Peyer's patch (tissue), 4 donors: ENCODE measurements around the gene PTGS1. TPM values are rescaled to one million over a fixed set of nuclear protein-coding genes. Genes with fewer than 3 reads are reported as not detected.
"Not testable (repeated sequence)": the region's sequence is repeated elsewhere in the genome, so short reads cannot be mapped to it uniquely, and the experiment has no call there.

ENCODE experiments used
- DNase-seq, 3 donors: peaks; one replicate each; pipeline ENCODE4 v3.0.0-alpha.2; 2017 to 2019
- H3K27ac ChIP-seq, 4 donors: fragments of 200-600 bp; sonication (generic); one replicate each; pipeline ENCODE4 v1.5.1; 2016 to 2019
- H3K27me3 ChIP-seq, 2 donors: fragments of 200-600 bp; sonication (generic); one replicate each; pipeline ENCODE4 v1.5.1; 2019
- H3K36me3 ChIP-seq, 3 donors: fragments of 200-600 bp; sonication (generic); one replicate each; pipeline ENCODE4 v1.5.1; 2016 to 2019
- H3K4me1 ChIP-seq, 4 donors: fragments of 200-600 bp; sonication (generic); one replicate each; pipeline ENCODE4 v1.5.1; 2016 to 2019
- H3K4me3 ChIP-seq, 4 donors: fragments of 200-600 bp; sonication (generic); 1 replicate in 3 of 4; 2 replicates in 1 of 4; pipeline ENCODE4 v1.5.1; 2016 to 2019; ENCODE audit warnings: mild to moderate bottlenecking in 1 of 4
- H3K9me3 ChIP-seq, 4 donors: fragments of 200-600 bp; sonication (generic); one replicate each; pipeline ENCODE4 v1.5.1; 2016 to 2019; ENCODE audit warnings: mild to moderate bottlenecking in 1 of 4
- POLR2A ChIP-seq, 2 donors: fragments of 450-650 bp; IDR thresholded peaks; one replicate each; pipeline ENCODE4 v1.5.1; 2017; ENCODE audit warnings: antibody characterized with exemption in 2 of 2, mild to moderate bottlenecking in 2 of 2, moderate library complexity in 2 of 2
- total RNA-seq, 4 donors: library from RNA; depleted of rRNA; stranded (reverse); fragments of >200 nt; gene quantifications; one replicate each; pipeline ENCODE4 v1.1.0, GENCODE V29; 2016
- TF ChIP-seq, protein P1 (sequence below), 6 experiments: fragments of 450-650 bp in 4 of 6; fragments of 200-600 bp in 2 of 6; sonication (generic) in 1 of 6; IDR thresholded peaks; one replicate each; pipeline ENCODE4 v1.5.1; 2017 to 2019; ENCODE audit warnings: antibody characterized with exemption in 6 of 6, mild to moderate bottlenecking in 3 of 6, moderate library complexity in 1 of 6

Gene PTGS1
- total RNA-seq, 4 donors from 2014 or later, result 6.4 to 17.3 (median 13.8) TPM

DNA sequence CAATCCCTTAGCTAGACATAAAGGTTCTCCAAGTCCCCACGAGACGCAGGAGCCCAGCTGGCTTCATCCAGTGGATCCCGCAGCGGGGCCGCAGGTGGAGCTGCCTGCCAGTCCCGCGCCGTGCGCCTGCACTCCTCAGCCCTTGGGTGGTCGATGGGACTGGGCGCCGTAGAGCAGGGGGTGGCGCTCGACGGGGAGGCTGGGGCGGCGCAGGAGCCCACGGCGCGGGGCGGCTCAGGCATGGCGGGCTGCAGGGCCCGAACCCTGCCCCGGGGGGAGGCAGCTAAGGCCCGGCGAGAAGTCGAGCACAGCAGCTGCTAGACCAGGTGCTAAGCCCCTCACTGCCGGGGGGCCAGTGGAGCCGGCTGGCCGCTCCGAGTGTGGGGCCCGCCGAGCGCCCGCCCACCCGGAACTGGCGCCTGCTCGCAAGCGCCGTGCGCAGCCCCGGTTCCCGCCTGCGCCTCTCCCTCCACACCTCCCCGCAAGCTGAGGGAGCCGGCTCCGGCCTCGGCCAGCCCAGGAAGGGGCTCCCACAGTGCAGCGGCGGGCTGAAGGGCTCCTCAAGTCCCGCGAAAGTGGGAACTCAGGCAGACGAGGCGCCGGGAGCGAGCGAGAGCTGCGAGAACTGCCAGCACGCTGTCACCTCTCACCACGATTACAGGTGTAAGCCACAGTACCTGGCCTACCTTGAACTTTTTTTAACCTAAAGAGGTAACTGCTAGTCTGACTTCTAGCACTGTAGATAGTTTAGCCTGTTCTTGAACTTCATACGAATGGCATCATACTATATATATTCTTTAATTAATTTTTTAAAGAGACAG, 35.5 kb downstream of the PTGS1 start:
- Histone ChIP-seq H3K4me1 (no peaks in the 10 kb centered on the region), H3K4me3 (peak overlapping the region in 1 of 4 donors; percentile 55), H3K27ac (peak overlapping the region in 1 of 4 donors; percentile 48), H3K36me3 (no peaks in the 10 kb centered on the region), H3K9me3 (no peaks in the 10 kb centered on the region), H3K27me3 (no peaks in the 10 kb centered on the region)
- no peak for TF ChIP-seq POLR2A (IDR thresholded peaks at IDR 0.05)
- TF ChIP-seq, protein P1, sequence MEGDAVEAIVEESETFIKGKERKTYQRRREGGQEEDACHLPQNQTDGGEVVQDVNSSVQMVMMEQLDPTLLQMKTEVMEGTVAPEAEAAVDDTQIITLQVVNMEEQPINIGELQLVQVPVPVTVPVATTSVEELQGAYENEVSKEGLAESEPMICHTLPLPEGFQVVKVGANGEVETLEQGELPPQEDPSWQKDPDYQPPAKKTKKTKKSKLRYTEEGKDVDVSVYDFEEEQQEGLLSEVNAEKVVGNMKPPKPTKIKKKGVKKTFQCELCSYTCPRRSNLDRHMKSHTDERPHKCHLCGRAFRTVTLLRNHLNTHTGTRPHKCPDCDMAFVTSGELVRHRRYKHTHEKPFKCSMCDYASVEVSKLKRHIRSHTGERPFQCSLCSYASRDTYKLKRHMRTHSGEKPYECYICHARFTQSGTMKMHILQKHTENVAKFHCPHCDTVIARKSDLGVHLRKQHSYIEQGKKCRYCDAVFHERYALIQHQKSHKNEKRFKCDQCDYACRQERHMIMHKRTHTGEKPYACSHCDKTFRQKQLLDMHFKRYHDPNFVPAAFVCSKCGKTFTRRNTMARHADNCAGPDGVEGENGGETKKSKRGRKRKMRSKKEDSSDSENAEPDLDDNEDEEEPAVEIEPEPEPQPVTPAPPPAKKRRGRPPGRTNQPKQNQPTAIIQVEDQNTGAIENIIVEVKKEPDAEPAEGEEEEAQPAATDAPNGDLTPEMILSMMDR (IDR thresholded peaks at IDR 0.05), result no peak
- DNase-seq, result no peak

DNA sequence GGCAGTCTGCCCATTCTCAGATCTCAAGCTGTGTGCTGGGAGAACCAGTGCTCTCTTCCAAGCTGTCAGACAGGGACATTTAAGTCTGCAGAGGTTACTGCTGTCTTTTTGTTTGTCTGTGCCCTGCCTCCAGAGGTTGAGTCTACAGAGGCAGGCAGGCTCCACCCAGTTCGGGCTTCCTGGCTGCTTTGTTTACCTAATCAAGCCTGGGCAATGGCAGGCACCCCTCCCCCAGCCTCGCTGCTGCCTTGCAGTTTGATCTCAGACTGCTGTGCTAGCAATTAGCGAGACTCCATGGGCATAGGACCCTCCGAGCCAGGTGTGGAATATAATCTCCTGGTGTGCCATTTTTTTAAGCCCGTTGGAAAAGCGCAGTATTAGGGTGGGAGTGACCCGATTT, 43.3 kb downstream of the PTGS1 start:
- not testable (repeated sequence) for DNase-seq, H3K36me3 ChIP-seq, H3K9me3 ChIP-seq, H3K27me3 ChIP-seq, H3K4me1 ChIP-seq, H3K27ac ChIP-seq, H3K4me3 ChIP-seq

- no peak for TF ChIP-seq POLR2A (IDR thresholded peaks at IDR 0.05)
- TF ChIP-seq, protein P1 (IDR thresholded peaks at IDR 0.05), result no peak
- Histone ChIP-seq H3K27ac (no peak overlapping the region), H3K27me3 (no peaks in the 10 kb centered on the region), H3K36me3 (no peaks in the 10 kb centered on the region), H3K4me1 (no peaks in the 10 kb centered on the region), H3K9me3 (peaks cover 0 to 8% (median 3%) of the 10 kb centered on the region in 4 donors), H3K4me3 (no peak overlapping the region)
- no peak for DNase-seq
Measured at GRCh38 chr9:122418016-122418415, 47.2 kb downstream of the PTGS1 start.

DNA sequence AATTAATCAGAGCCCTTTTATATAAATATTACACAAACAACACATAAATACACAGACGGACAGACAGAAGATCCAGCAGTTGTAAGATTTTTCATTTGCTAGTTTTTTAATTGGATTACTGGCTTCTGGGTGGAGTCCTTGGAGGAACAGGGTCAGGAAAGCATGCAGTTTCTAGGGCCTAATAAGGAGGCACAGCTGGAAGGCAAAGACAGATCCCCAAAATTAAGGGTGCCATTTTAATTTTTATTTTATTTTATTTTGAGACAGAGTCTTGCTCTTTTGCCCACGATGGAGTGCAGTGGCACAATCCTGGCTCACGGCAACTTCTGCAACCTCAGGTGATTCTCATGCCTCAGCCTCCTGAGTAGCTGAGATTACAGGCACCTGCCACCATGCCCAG, 49.5 kb downstream of the PTGS1 start:
- Histone ChIP-seq H3K4me1 (no peaks in the 10 kb centered on the region), H3K27ac (no peak overlapping the region), H3K36me3 (no peaks in the 10 kb centered on the region), H3K27me3 (no peaks in the 10 kb centered on the region), H3K4me3 (no peak overlapping the region), H3K9me3 (peaks cover 0 to 8% (median 3%) of the 10 kb centered on the region in 4 donors)
- no peak for DNase-seq
- no peak for TF ChIP-seq POLR2A (IDR thresholded peaks at IDR 0.05)
- TF ChIP-seq, protein P1 (IDR thresholded peaks at IDR 0.05), result no peak

DNA sequence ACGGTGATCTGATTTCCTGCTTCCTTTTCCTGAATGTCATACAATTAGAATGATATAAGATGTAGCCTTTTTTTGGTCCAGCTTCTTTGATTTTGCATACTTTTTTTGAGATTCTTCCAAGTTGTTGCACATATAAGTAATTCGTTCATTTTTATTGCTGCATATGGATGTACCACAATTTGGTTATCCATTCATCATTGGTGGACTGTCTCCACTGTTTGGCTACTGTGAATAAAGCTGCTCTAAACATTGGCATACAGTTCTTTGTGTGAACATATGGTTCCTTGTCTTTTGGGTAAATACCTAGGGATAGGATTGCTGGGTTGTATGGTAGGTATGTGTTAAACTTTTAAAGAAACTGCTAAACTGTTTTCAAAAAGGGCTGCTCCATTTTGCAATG, 54.3 kb downstream of the PTGS1 start:
- Histone ChIP-seq H3K27ac (no peak overlapping the region), H3K4me3 (no peak overlapping the region), H3K27me3 (no peaks in the 10 kb centered on the region), H3K36me3 (no peaks in the 10 kb centered on the region), H3K9me3 (peaks cover 0 to 8% (median 2%) of the 10 kb centered on the region in 4 donors), H3K4me1 (no peaks in the 10 kb centered on the region)
- no peak for DNase-seq
- no peak for TF ChIP-seq POLR2A (IDR thresholded peaks at IDR 0.05)
- TF ChIP-seq, protein P1 (IDR thresholded peaks at IDR 0.05), result no peak

- H3K36me3 ChIP-seq, result no peaks in the 10 kb centered on the region
- DNase-seq, result no peak
Measured at GRCh38 chr9:122426723-122427122, 55.9 kb downstream of the PTGS1 start.

More at GRCh38 chr9:122426723-122427122, 55.9 kb downstream of the PTGS1 start:
- H3K4me3 ChIP-seq, result no peak overlapping the region
- H3K27ac ChIP-seq, result no peak overlapping the region
- no peaks in the 10 kb centered on the region for H3K9me3 ChIP-seq
- no peak for TF ChIP-seq POLR2A (IDR thresholded peaks at IDR 0.05)
- TF ChIP-seq, protein P1 (IDR thresholded peaks at IDR 0.05), result no peak
- no peaks in the 10 kb centered on the region for H3K27me3 ChIP-seq
- no peaks in the 10 kb centered on the region for H3K4me1 ChIP-seq
